ENCODE measurements around the gene CAMK1G.

Gene CAMK1G

DNA sequence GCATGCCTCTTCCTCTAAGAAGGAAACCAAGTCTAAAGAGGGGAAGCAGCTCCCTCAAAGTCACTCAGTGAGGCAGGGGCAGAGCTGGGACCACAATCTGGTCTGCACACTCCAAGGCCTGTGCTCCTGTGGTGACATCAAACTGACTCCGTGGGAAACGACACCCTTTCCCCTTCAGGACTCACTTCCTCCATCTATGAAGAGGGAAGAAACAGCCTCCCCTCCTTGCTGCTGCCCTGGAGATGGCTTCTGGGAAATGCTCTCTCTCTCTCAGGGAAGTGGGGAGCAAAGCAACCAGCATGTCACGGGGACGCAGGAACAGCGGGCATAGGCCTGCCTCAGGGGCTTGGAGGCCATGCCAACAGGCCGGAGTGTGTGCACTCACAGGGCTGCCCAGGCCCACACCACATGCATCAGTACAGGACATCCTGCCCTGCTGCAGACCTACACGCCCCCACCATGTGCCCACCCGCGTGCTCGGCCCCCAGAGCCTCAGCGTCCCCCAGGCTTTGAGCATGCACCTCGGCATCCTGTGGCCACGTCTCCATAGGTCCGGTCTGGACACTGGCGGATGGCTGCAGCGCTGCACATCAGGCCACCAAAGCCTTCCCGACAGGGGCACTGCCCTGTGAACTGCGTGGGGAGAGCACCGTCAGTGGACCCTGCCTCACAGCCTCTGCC, 43.0 kb downstream of the CAMK1G start:
- no peak overlapping the region for H3K4me3 ChIP-seq (replicated peaks; ENCODE audit: low read depth, low read length)
- DNase-seq (ENCODE audit: extremely low read depth, low read depth): no peak
- TF ChIP-seq, protein P1, sequence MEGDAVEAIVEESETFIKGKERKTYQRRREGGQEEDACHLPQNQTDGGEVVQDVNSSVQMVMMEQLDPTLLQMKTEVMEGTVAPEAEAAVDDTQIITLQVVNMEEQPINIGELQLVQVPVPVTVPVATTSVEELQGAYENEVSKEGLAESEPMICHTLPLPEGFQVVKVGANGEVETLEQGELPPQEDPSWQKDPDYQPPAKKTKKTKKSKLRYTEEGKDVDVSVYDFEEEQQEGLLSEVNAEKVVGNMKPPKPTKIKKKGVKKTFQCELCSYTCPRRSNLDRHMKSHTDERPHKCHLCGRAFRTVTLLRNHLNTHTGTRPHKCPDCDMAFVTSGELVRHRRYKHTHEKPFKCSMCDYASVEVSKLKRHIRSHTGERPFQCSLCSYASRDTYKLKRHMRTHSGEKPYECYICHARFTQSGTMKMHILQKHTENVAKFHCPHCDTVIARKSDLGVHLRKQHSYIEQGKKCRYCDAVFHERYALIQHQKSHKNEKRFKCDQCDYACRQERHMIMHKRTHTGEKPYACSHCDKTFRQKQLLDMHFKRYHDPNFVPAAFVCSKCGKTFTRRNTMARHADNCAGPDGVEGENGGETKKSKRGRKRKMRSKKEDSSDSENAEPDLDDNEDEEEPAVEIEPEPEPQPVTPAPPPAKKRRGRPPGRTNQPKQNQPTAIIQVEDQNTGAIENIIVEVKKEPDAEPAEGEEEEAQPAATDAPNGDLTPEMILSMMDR (IDR thresholded peaks at IDR 0.05; ENCODE audit: low read depth, low read length, missing control alignments): no peak

DNA sequence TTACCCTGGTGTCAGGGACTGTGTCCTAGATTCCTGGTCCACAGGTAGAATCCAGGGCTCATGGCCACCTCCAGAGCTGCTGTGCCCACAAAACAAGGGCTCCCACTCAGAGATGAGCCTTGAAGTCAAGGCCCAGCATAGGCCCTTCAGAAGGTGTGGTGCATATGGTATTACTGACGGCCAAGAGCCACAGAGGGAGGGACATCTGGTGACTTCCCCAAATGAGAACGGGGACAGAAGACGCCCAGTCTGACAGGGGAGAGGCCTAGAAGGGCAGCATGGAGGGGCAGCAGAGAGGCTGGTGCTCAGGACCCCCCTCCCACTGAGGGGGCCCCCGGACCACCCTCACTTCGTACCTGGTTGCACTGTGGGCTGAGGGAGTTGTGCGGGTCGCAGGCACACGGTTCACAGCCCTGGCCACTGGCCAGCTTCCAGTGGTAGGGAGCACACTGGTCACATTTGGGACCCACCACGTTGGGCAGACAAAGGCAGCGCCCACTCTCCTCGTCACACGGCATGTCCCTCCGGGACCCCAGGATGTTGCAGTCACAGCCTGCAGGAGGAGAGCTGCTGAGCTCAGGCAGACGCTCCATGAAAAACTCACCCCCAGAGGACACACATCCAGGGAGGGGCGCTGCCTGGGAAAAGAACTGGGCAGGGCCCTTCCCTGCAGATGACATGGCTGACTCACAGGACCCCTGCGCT, 43.7 kb downstream of the CAMK1G start:
- TF ChIP-seq, protein P1 (IDR thresholded peaks at IDR 0.05; ENCODE audit: low read depth, low read length, missing control alignments): no peak
- DNase-seq (ENCODE audit: extremely low read depth, low read depth): no peak
- H3K4me3 ChIP-seq (replicated peaks; ENCODE audit: low read depth, low read length): no peak overlapping the region

DNA sequence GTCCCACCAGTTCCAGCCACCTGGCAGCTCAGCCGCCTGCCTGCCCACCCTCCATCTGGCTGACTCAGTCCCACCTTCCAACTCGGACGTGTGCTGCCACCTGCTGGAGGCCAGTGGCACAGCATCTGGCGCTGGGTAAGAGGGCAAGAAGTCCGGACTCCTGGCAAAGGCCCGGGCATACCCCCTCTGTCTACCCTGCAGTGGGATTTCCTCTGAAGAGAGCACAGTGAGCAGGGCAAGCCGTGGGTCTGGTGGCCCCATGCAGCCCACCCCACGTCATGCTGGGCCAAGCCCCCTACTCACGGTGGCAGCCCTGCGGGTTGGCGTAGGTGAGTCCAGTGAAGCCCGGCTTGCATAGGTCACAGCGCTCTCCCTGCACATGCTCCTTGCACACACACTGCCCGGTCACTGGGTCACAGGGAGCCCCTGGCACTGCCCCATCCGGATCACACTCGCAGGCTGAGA, 44.2 kb downstream of the CAMK1G start:
- no peak overlapping the region for H3K4me3 ChIP-seq (replicated peaks; ENCODE audit: low read depth, low read length)
- DNase-seq (ENCODE audit: extremely low read depth, low read depth): peak; percentile 40
- TF ChIP-seq, protein P1 (IDR thresholded peaks at IDR 0.05; ENCODE audit: low read depth, low read length, missing control alignments): peak; percentile 98

DNA sequence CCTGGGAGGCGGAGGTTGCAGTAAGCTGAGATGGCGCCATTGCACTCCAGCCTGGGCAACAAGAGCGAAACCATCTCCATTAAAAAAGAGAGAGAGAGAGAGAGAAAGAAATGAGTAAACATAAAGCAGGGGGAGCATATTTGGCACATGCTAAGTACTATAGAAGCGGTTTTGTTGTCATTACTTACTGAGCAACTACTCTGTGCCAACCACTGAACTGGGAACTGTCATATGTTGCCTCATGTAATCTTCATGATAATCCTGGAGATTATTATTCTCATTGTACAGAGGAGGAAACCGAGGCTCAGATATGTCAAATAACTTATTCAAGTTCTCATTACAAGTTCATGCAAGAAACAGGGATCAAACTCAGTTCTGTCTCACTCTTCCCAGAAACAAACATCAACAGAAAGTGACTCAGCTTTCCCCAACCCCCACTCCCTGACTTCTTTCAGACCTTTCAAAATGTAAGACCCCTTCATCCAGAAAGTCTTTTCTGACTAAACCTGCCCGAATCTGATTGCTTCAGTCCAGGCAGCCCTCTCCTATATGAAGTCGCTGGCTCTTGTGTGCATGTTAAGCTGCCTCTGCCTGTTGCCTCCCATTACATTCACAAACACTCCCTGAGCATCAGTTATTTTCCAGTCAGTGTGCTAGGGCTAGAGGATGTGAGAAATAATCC, 45.2 kb downstream of the CAMK1G start:
- TF ChIP-seq, protein P1 (IDR thresholded peaks at IDR 0.05; ENCODE audit: low read depth, low read length, missing control alignments): no peak
- no peak overlapping the region for H3K4me3 ChIP-seq (replicated peaks; ENCODE audit: low read depth, low read length)
- DNase-seq (ENCODE audit: extremely low read depth, low read depth): no peak

DNA sequence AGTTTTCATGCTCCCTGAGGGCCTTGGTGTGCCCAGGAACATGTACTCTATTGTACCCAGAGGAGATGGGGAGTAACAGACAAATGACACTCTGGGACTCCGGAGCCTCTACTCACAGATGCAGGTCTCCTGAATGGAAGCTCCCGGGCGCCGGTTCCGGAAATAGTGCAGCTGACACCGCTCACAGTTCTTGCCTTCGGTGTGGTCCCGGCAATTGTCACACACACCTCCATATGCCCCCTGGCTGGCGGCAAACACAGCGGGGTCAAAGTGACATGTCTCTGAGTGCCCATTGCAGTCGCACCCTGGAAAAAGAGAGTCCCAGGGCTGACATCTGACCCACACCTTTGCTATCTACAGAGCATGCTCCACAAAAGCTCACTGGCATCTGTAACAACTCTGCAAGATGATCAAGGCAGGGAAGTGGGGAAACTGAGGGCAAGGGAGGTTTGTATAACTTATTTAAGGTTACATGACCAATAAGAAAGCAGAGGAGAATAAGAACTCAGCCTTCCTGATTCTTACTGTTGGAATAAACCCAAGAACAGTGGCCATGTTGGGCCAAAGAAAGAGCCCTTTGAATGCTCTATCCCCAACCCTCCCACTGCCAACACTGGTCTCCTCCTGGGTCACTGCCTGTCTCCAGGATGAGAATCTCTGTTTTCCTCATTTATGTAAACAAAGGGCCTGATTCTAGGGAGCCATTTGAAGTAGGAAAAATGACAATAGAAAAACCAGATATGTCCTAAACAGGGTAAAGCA, 46.3 kb downstream of the CAMK1G start:
- TF ChIP-seq, protein P1 (IDR thresholded peaks at IDR 0.05; ENCODE audit: low read depth, low read length, missing control alignments): no peak
- no peak overlapping the region for H3K4me3 ChIP-seq (replicated peaks; ENCODE audit: low read depth, low read length)
- DNase-seq (ENCODE audit: extremely low read depth, low read depth): no peak
